ENCODE results near the gene FBXL17.

FBXL17 gene

GRCh38 chr5:107809201-107810034 lies 572.5 kb downstream of the FBXL17 start:
- DNase-seq (ENCODE audit: low spot score) = no peak

Data from Ammon's horn (tissue), 1 donor.